ENCODE measurements around the gene PARD3. TPM values are rescaled to one million over a fixed set of nuclear protein-coding genes. Genes with fewer than 3 reads are reported as not detected.

The PARD3 gene
- total and polyA plus RNA-seq, 2 donors (not counting 1 experiment from before 2014, with no cell fraction given): 24.0 to 46.4 TPM

DNA sequence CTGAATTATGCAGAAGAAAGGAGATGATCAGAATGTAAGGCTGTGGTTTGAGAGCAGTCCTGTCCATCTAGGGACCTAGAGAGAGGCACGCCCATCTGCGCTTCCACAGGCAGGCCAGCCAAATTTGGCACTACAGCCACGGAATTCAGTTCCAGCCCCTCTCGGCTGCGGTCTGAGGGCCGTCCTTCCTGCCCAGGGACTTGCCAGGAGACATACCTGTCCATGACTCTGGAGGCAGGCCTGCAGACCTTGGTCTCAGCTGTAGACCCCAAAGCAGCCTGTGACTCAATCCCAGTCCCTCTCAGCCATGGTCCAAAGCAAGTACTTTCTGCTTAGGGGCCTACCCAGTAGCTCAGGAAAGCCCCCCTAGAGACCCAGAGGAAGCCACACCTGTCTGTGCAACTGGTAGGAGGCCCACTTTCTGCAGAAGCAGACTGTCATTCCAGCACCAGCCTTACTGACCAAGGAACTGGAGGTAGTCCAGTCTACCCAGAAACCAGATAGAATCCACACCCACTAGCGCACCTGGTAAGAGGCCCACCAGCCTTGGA is 720.9 kb downstream of the PARD3 start:
- Histone ChIP-seq H3K27me3 (ENCODE audit: control insufficient read depth, insufficient read depth, low read length) (no peaks in the 10 kb centered on the region), H2AFZ (ENCODE audit: low read length) (no peak overlapping the region), H3K36me3 (ENCODE audit: control insufficient read depth, insufficient read depth, low read length) (no peaks in the 10 kb centered on the region), H3K4me3 (replicated peaks in 1 of 4; ENCODE audit: control extremely low read depth in 1 of 4, insufficient read depth in 1 of 4, low read depth in 3 of 4, low read length in 4 of 4) (no peak overlapping the region), H3K9me3 (ENCODE audit: control insufficient read depth, insufficient read depth, low read depth, low read length) (no peaks in the 10 kb centered on the region), H3K79me2 (ENCODE audit: control insufficient read depth, insufficient read depth, low read length) (no peaks in the 10 kb centered on the region), H3K4me1 (ENCODE audit: control insufficient read depth, extremely low read depth, insufficient read depth, low read length) (no peaks in the 10 kb centered on the region), H3K27ac (ENCODE audit: insufficient read depth, low read length) (no peak overlapping the region), H4K20me1 (ENCODE audit: control insufficient read depth, extremely low read depth, insufficient read depth, low read length) (no peaks in the 10 kb centered on the region), H3K4me2 (ENCODE audit: extremely low read depth, insufficient read depth, low read length) (no peak overlapping the region), H3K9ac (ENCODE audit: insufficient read depth, low read length) (no peak overlapping the region)
- TF ChIP-seq, protein P1, sequence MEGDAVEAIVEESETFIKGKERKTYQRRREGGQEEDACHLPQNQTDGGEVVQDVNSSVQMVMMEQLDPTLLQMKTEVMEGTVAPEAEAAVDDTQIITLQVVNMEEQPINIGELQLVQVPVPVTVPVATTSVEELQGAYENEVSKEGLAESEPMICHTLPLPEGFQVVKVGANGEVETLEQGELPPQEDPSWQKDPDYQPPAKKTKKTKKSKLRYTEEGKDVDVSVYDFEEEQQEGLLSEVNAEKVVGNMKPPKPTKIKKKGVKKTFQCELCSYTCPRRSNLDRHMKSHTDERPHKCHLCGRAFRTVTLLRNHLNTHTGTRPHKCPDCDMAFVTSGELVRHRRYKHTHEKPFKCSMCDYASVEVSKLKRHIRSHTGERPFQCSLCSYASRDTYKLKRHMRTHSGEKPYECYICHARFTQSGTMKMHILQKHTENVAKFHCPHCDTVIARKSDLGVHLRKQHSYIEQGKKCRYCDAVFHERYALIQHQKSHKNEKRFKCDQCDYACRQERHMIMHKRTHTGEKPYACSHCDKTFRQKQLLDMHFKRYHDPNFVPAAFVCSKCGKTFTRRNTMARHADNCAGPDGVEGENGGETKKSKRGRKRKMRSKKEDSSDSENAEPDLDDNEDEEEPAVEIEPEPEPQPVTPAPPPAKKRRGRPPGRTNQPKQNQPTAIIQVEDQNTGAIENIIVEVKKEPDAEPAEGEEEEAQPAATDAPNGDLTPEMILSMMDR (conservative IDR thresholded peaks at IDR 0.05 in 1 of 2, IDR thresholded peaks at IDR 0.05 in 1 of 2; ENCODE audit: low read depth in 1 of 2, low read length in 2 of 2): no peak
- TF ChIP-seq EZH2 (IDR thresholded peaks at IDR 0.05; ENCODE audit: low read length, missing control alignments): no peak
- DNase-seq (ENCODE audit: low read depth in 2 of 2): no peak

DNA sequence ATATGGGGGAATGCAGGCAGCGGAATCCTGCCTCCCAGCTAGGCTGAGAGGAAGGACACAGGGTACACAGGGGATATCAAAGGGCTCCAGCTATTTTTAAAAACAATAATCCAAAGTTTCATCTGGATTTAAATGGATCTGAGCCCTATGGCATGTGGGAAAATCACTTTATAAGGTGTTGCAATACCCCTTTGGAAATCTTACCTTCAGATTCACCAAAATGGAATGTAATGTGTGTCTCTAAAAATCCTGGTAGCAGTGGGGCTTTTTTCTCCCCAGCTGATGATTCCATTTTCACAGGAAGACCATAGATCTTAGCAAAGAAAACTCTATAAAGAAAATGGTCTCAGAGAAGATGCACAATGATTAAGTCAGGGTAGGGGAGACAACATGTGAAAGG is 722.2 kb downstream of the PARD3 start:
- Histone ChIP-seq H3K36me3 (ENCODE audit: control insufficient read depth, insufficient read depth, low read length) (no peaks in the 10 kb centered on the region), H3K9ac (ENCODE audit: insufficient read depth, low read length) (no peak overlapping the region), H3K9me3 (ENCODE audit: control insufficient read depth, insufficient read depth, low read depth, low read length) (no peaks in the 10 kb centered on the region), H3K4me1 (ENCODE audit: control insufficient read depth, extremely low read depth, insufficient read depth, low read length) (no peaks in the 10 kb centered on the region), H2AFZ (ENCODE audit: low read length) (no peak overlapping the region), H3K4me3 (replicated peaks in 1 of 4; ENCODE audit: control extremely low read depth in 1 of 4, insufficient read depth in 1 of 4, low read depth in 3 of 4, low read length in 4 of 4) (no peak overlapping the region), H3K27ac (ENCODE audit: insufficient read depth, low read length) (no peak overlapping the region), H3K27me3 (ENCODE audit: control insufficient read depth, insufficient read depth, low read length) (no peaks in the 10 kb centered on the region), H3K79me2 (ENCODE audit: control insufficient read depth, insufficient read depth, low read length) (no peaks in the 10 kb centered on the region), H3K4me2 (ENCODE audit: extremely low read depth, insufficient read depth, low read length) (no peak overlapping the region), H4K20me1 (ENCODE audit: control insufficient read depth, extremely low read depth, insufficient read depth, low read length) (no peaks in the 10 kb centered on the region)
- DNase-seq (ENCODE audit: low read depth in 2 of 2): peak in 1 of 2 donors; percentile 31
- TF ChIP-seq, protein P1 (conservative IDR thresholded peaks at IDR 0.05 in 1 of 2, IDR thresholded peaks at IDR 0.05 in 1 of 2; ENCODE audit: low read depth in 1 of 2, low read length in 2 of 2): no peak
- TF ChIP-seq EZH2 (IDR thresholded peaks at IDR 0.05; ENCODE audit: low read length, missing control alignments): no peak

DNA sequence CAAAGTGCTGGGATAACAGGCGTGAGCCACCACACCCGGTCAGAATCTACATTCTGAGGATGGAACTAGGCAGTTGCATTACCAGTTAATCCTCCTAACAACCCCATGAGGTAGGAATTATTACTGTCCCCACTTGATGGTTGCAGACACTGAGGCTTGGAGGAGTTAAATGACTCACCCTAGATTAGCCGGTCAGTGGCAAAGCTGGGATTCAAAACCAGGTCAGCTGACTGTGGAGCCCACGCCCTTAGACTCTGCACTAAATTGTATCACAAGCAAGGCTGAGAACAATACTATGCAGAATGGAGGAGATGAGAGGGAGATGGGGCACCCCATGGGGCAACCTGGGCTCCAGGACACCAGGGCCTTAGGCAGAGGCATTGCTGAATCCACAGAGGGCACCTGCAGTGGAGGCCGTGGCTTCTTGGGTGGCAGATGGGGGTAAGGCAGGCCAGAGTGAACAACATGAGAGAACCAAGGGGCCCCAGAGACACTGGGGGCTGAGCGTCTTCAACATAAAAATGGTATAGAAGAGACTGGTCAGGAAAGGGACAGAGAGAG is 723.4 kb downstream of the PARD3 start:
- no peak for DNase-seq (ENCODE audit: low read depth in 2 of 2)

More for the DNA sequence above, 723.4 kb downstream of the PARD3 start:
- Histone ChIP-seq H3K27ac (ENCODE audit: insufficient read depth, low read length) (no peak overlapping the region), H3K4me3 (replicated peaks in 1 of 4; ENCODE audit: control extremely low read depth in 1 of 4, insufficient read depth in 1 of 4, low read depth in 3 of 4, low read length in 4 of 4) (no peak overlapping the region), H3K9ac (ENCODE audit: insufficient read depth, low read length) (no peak overlapping the region), H3K4me2 (ENCODE audit: extremely low read depth, insufficient read depth, low read length) (no peak overlapping the region), H3K27me3 (ENCODE audit: control insufficient read depth, insufficient read depth, low read length) (no peaks in the 10 kb centered on the region), H3K9me3 (ENCODE audit: control insufficient read depth, insufficient read depth, low read depth, low read length) (no peaks in the 10 kb centered on the region), H3K36me3 (ENCODE audit: control insufficient read depth, insufficient read depth, low read length) (no peaks in the 10 kb centered on the region), H2AFZ (ENCODE audit: low read length) (no peak overlapping the region), H3K4me1 (ENCODE audit: control insufficient read depth, extremely low read depth, insufficient read depth, low read length) (no peaks in the 10 kb centered on the region), H4K20me1 (ENCODE audit: control insufficient read depth, extremely low read depth, insufficient read depth, low read length) (no peaks in the 10 kb centered on the region), H3K79me2 (ENCODE audit: control insufficient read depth, insufficient read depth, low read length) (no peaks in the 10 kb centered on the region)
- no peak for TF ChIP-seq EZH2 (IDR thresholded peaks at IDR 0.05; ENCODE audit: low read length, missing control alignments)
- TF ChIP-seq, protein P1 (conservative IDR thresholded peaks at IDR 0.05 in 1 of 2, IDR thresholded peaks at IDR 0.05 in 1 of 2; ENCODE audit: low read depth in 1 of 2, low read length in 2 of 2): no peak

Data from fibroblast of lung (primary cell).